Neural progenitor cell (in vitro differentiated cells): ENCODE measurements around the gene SMARCC1.

Source experiments
- EZH2 ChIP-seq: fragments of 200-600 bp; sonication (generic); IDR thresholded peaks from 2 replicates; pipeline ENCODE4 v1.6.1; 2017; ENCODE audit warnings: antibody characterized with exemption, mild to moderate bottlenecking, moderate library complexity
- EZH2phosphoT487 ChIP-seq: fragments of 200-600 bp; sonication (generic); IDR thresholded peaks from 2 replicates; pipeline ENCODE4 v1.6.1; 2017; ENCODE audit warnings: antibody characterized with exemption
- TF ChIP-seq, protein P1 (sequence below): fragments of 200-600 bp; sonication (generic); IDR thresholded peaks from 2 replicates; pipeline ENCODE4 v1.5.1; 2017; ENCODE audit warnings: antibody characterized with exemption, mild to moderate bottlenecking

DNA sequence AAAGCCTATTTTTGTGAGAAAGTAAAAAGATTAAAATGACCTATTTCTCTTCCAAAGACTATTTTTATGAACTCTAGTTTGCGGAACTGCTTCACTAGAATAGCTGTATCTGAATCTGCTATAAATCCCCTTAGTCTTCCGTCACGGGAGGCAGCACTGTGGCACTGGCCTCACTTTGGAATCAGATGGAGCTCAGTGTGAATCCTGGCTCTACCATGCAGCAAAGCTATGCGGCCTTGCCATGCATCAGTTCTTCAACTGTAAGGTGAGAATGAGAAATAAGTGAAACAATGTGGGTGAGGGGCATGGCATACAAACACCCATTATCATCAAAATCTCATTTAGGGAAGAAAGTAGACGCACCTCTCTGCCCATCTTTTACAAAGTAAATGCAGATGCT is 175.5 kb downstream of the SMARCC1 start:
- TF ChIP-seq EZH2phosphoT487 (no peak), EZH2 (no peak)
- TF ChIP-seq, protein P1, sequence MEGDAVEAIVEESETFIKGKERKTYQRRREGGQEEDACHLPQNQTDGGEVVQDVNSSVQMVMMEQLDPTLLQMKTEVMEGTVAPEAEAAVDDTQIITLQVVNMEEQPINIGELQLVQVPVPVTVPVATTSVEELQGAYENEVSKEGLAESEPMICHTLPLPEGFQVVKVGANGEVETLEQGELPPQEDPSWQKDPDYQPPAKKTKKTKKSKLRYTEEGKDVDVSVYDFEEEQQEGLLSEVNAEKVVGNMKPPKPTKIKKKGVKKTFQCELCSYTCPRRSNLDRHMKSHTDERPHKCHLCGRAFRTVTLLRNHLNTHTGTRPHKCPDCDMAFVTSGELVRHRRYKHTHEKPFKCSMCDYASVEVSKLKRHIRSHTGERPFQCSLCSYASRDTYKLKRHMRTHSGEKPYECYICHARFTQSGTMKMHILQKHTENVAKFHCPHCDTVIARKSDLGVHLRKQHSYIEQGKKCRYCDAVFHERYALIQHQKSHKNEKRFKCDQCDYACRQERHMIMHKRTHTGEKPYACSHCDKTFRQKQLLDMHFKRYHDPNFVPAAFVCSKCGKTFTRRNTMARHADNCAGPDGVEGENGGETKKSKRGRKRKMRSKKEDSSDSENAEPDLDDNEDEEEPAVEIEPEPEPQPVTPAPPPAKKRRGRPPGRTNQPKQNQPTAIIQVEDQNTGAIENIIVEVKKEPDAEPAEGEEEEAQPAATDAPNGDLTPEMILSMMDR = no peak
